Measurements from ENCODE around the gene ADGRA1.

GRCh38 chr10:133140417-133141143 is 52.9 kb downstream of the ADGRA1 start:
- TF ChIP-seq, protein P1, sequence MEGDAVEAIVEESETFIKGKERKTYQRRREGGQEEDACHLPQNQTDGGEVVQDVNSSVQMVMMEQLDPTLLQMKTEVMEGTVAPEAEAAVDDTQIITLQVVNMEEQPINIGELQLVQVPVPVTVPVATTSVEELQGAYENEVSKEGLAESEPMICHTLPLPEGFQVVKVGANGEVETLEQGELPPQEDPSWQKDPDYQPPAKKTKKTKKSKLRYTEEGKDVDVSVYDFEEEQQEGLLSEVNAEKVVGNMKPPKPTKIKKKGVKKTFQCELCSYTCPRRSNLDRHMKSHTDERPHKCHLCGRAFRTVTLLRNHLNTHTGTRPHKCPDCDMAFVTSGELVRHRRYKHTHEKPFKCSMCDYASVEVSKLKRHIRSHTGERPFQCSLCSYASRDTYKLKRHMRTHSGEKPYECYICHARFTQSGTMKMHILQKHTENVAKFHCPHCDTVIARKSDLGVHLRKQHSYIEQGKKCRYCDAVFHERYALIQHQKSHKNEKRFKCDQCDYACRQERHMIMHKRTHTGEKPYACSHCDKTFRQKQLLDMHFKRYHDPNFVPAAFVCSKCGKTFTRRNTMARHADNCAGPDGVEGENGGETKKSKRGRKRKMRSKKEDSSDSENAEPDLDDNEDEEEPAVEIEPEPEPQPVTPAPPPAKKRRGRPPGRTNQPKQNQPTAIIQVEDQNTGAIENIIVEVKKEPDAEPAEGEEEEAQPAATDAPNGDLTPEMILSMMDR (IDR thresholded peaks at IDR 0.05; ENCODE audit: insufficient read depth, low read length, poor library complexity, severe bottlenecking) = no peak
- TF ChIP-seq EZH2phosphoT487 (conservative IDR thresholded peaks at IDR 0.05; ENCODE audit: low read length) = no peak
